Progenitor cell of endocrine pancreas (in vitro differentiated cells): ENCODE results near the gene SBK2. TPM values are rescaled to one million over a fixed set of nuclear protein-coding genes. Genes with fewer than 3 reads are reported as not detected.

Experiments used
- DNase-seq: peaks from one replicate; pipeline ENCODE4 v3.0.0; 2021; ENCODE audit warnings: low spot score; ENCODE audit not compliant: unreplicated experiment
- H3K27ac Mint-ChIP-seq: 2 replicates; pipeline ENCODE4 v1.8.0; 2021; ENCODE audit warnings: mild to moderate bottlenecking, moderate library complexity, mixed read lengths
- H3K27me3 Mint-ChIP-seq: 2 replicates; pipeline ENCODE4 v1.8.0; 2021; ENCODE audit warnings: mixed read lengths
- H3K36me3 Mint-ChIP-seq: 2 replicates; pipeline ENCODE4 v1.8.0; 2022; ENCODE audit warnings: mixed read lengths; ENCODE audit not compliant: insufficient read depth
- H3K4me1 Mint-ChIP-seq: 2 replicates; pipeline ENCODE4 v1.8.0; 2021; ENCODE audit warnings: low read depth, mixed read lengths
- H3K4me3 Mint-ChIP-seq: 2 replicates; pipeline ENCODE4 v1.8.0; 2021; ENCODE audit warnings: low read depth, mild to moderate bottlenecking, moderate library complexity, mixed read lengths
- H3K9me3 Mint-ChIP-seq: 2 replicates; pipeline ENCODE4 v1.8.0; 2021; ENCODE audit warnings: low read depth, mixed read lengths
- CTCF ChIP-seq: fragments of 200-600 bp; sonication (generic); IDR thresholded peaks from one replicate; pipeline ENCODE4 v1.5.0; 2021; ENCODE audit warnings: antibody characterized with exemption, mild to moderate bottlenecking; ENCODE audit not compliant: unreplicated experiment
- total RNA-seq: library from RNA; stranded (reverse); gene quantifications from 2 replicates; pipeline ENCODE4 v1.2.1, GENCODE V29; 2021

SBK2 gene
- total RNA-seq, 1 donor from 2014 or later = 2.3 TPM

- H3K4me3 Mint-ChIP-seq = no peak overlapping the region
These were observed 15.7 kb upstream of the SBK2 start for GRCh38 chr19:55552620-55553019.

GRCh38 chr19:55552206-55552605, 15.3 kb upstream of the SBK2 start:
- no peak overlapping the region for H3K4me3 Mint-ChIP-seq
- H3K36me3 Mint-ChIP-seq = no peaks in the 10 kb centered on the region
- no peak for DNase-seq

More at GRCh38 chr19:55552620-55553019, 15.7 kb upstream of the SBK2 start:
- Mint-ChIP-seq H3K4me1 (peaks cover 25% of the 10 kb centered on the region), H3K27ac (peak overlapping the region; percentile 67), H3K36me3 (no peaks in the 10 kb centered on the region), H3K27me3 (peaks cover 15% of the 10 kb centered on the region), H3K9me3 (no peaks in the 10 kb centered on the region)
- DNase-seq = no peak
- no peak for TF ChIP-seq CTCF

GRCh38 chr19:55550321-55550650, 13.4 kb upstream of the SBK2 start:
- peak overlapping the region; percentile 91 for H3K27ac Mint-ChIP-seq
- peaks cover 26% of the 10 kb centered on the region for H3K4me1 Mint-ChIP-seq

More at GRCh38 chr19:55552206-55552605, 15.3 kb upstream of the SBK2 start:
- Mint-ChIP-seq H3K27me3 (peaks cover 15% of the 10 kb centered on the region), H3K4me1 (peaks cover 25% of the 10 kb centered on the region), H3K9me3 (no peaks in the 10 kb centered on the region), H3K27ac (no peak overlapping the region)
- no peak for TF ChIP-seq CTCF

GRCh38 chr19:55549500-55550320, 12.8 kb upstream of the SBK2 start:
- Mint-ChIP-seq H3K27me3 (peaks cover 26% of the 10 kb centered on the region), H3K4me1 (peaks cover 28% of the 10 kb centered on the region), H3K27ac (peak overlapping the region; percentile 91), H3K36me3 (no peaks in the 10 kb centered on the region), H3K4me3 (peak overlapping the region; percentile 62), H3K9me3 (no peaks in the 10 kb centered on the region)
- no peak for TF ChIP-seq CTCF
- DNase-seq = no peak

More at GRCh38 chr19:55550321-55550650, 13.4 kb upstream of the SBK2 start:
- Mint-ChIP-seq H3K27me3 (peaks cover 23% of the 10 kb centered on the region), H3K4me3 (peak overlapping the region; percentile 62), H3K9me3 (no peaks in the 10 kb centered on the region), H3K36me3 (no peaks in the 10 kb centered on the region)
- TF ChIP-seq CTCF = no peak
- no peak for DNase-seq

GRCh38 chr19:55546822-55547614, 10.1 kb upstream of the SBK2 start:
- H3K4me3 Mint-ChIP-seq = no peak overlapping the region
- DNase-seq = no peak
- H3K27ac Mint-ChIP-seq = peak overlapping the region; percentile 85

More at GRCh38 chr19:55546822-55547614, 10.1 kb upstream of the SBK2 start:
- Mint-ChIP-seq H3K36me3 (no peaks in the 10 kb centered on the region), H3K9me3 (peaks cover 4% of the 10 kb centered on the region), H3K4me1 (peaks cover 17% of the 10 kb centered on the region), H3K27me3 (peaks cover 15% of the 10 kb centered on the region)
- no peak for TF ChIP-seq CTCF
